Measurements from ENCODE around the gene HAPLN2.

GRCh38 chr1:156596426-156596825, 22.8 kb upstream of the HAPLN2 start:
- TF ChIP-seq POLR2A (IDR thresholded peaks at IDR 0.05; ENCODE audit: low read depth) = no peak
- TF ChIP-seq CTCF (IDR thresholded peaks at IDR 0.05) = no peak
- no peak for TF ChIP-seq EP300 (IDR thresholded peaks at IDR 0.05)

Measured in esophagus muscularis mucosa (tissue), 4 donors.